ENCODE measurements around the gene RBMS3.

DNA sequence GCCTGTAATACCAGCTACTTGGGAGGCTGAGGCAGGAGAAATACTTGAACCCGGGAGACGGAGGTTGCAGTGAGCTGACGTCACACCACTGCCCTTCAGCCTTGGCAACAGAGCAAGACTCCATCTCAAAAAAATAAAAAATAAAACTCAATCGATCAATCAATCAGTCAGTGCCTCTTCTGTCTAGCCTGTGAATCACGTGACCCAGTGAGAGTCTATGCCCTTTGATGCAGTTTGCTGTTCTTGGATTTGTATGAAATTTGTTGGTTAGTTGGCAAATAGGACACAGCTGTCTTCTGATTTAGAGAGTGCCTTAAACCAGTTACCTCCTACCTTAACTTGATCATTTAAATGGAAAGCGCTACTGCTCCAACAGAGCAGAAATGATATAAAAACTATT, 3.6 kb upstream of the RBMS3 start:
- TF ChIP-seq, protein P1, sequence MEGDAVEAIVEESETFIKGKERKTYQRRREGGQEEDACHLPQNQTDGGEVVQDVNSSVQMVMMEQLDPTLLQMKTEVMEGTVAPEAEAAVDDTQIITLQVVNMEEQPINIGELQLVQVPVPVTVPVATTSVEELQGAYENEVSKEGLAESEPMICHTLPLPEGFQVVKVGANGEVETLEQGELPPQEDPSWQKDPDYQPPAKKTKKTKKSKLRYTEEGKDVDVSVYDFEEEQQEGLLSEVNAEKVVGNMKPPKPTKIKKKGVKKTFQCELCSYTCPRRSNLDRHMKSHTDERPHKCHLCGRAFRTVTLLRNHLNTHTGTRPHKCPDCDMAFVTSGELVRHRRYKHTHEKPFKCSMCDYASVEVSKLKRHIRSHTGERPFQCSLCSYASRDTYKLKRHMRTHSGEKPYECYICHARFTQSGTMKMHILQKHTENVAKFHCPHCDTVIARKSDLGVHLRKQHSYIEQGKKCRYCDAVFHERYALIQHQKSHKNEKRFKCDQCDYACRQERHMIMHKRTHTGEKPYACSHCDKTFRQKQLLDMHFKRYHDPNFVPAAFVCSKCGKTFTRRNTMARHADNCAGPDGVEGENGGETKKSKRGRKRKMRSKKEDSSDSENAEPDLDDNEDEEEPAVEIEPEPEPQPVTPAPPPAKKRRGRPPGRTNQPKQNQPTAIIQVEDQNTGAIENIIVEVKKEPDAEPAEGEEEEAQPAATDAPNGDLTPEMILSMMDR (IDR thresholded peaks at IDR 0.05), result no peak
- no peak for TF ChIP-seq EZH2 (IDR thresholded peaks at IDR 0.05)
